Measurements from ENCODE around the gene BTBD7.
"Not testable (repeated sequence)": the region's sequence is repeated elsewhere in the genome, so short reads cannot be mapped to it uniquely, and the experiment has no call there.

Gene BTBD7

DNA sequence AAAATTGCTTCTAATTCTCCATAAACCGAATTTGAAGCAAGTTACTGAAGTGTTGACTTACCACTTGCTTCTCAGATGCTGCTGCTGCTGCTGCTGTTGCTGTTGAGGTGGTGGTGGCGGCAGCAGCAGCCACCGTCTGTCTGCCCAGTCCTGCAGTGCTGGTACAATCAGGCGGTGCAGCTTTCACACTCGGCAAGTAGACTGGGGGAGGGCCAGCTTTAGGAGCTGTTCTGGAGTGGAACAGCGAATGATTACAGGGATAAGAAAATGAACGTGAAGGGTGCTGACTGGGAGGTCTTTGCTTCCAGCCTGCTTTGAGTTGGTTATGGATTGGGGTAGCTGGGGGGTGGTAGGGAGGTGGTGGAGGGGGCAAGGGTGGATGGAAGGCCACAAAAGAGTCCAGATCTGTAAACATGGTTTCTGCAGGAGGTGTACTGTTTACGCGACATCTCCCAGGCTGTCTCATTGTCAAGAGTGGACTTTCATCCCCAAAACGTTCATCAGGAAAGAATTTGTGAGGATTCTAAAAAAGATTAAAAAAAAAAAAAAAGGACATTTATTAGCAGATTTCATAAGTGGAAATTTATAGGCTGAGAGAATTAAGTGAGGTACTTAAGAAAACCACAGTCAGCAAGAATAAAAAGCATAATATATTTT, 86.9 kb downstream of the BTBD7 start:
- no peak for DNase-seq

DNA sequence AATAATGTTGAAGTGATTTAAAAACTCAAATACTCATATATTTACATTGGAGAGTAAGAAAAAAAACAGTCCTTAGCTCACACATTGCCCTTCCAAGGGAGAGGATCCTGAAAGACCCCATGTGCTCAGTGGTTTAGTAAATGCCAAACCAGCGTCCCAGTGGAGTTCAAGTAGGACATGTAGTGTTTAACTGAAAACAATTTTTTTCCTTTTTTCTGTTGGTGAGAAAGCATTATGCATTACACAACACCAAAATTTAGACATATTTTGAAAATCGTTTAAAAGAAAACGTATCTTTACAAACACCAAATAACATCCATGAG, 92.2 kb downstream of the BTBD7 start:
- DNase-seq, result no peak

DNA sequence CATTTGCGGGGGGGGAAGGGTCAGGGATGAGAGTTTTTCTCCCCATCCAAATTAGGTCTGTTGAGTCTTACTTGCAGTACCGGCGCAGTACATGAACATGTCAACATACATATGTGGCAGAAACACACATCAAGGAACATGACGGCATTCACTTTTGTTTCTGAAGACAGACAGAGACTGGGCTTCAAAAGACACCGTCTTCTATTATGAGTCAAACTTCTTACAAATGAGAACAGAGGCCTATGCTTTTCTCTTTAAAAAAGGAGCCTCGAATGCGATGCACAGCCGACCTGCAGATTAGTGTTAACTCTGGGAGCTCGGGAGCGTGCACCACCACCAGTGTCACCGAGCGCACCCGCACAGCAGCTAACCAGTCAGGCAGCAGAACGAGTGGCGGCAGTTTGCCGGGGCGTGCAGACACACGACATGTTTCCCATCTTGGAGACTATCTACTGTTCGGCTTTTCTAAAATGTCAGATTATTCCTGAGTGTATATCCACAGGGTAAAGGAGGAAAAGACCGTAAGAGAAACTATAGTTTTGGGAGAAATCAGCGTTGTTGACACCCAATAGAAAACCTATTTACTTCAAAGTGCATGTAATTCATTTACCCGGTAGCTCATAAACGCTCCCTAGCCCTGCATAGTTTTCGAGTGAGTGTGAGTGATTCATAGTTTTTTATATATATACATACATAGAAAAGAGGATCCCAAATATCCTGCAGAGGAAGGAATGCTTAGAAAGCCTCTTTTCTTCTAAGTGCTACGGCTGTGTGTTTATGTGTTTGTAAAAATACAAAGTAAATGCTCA, 92.8 kb downstream of the BTBD7 start:
- DNase-seq, result no peak

DNA sequence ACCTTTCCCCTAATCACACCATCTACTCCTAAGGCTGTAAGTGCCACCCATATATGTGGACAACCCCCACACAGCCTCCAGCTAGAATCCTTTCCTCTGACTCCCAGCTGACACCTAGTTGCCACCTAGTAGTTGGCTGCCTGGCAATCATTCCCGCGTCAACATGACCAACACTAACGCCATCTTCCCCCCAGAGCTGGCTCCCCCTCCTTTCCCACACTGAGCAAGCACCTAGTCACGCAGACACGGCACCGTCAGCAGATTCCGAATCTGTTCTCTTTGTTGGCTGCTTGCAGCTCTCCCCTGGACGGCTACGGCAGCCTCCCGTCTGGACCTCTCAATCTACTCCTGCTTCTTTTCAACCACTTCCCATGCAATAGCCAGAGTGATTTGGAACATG, 98.0 kb downstream of the BTBD7 start:
- DNase-seq, result no peak

DNA sequence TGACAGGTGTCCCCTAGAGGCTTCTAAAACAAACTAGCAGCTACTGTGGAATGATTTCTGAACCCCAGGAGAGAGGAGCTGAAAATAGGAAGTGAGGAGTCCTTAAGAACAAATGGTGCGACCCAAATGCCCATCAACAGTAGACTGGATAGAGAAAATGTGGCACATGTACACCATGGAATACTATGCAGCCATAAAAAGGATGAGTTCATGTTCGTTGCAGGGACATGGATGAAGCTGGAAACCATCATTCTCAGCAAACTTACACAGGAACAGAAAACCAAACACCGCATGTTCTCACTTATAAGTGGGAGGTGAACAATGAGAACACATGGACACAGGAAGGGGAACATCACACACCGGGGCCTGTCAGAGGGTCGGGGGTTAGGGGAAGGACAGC, 99.8 kb downstream of the BTBD7 start:
- not testable (repeated sequence) for DNase-seq

DNA sequence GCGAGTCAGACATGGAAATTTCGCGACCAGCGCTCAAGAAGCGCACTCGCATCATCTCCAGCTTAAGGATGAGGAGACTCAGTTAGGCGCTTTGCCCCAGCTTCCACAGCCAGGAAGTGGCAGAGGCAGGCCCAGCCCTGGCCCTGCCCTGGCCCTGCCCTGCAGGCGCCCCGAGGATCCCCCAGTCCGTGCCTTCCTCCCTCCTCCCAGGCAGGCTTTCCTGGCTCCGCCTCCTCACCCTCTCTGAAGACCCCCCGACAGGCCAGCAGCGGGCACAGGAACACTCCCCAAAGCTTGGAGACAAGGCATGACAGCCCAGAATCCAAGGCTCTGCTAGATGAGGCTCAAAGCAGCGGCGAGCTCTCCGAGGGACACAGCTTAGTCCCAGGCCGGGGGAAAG, 100.7 kb downstream of the BTBD7 start:
- no peak for DNase-seq

DNA sequence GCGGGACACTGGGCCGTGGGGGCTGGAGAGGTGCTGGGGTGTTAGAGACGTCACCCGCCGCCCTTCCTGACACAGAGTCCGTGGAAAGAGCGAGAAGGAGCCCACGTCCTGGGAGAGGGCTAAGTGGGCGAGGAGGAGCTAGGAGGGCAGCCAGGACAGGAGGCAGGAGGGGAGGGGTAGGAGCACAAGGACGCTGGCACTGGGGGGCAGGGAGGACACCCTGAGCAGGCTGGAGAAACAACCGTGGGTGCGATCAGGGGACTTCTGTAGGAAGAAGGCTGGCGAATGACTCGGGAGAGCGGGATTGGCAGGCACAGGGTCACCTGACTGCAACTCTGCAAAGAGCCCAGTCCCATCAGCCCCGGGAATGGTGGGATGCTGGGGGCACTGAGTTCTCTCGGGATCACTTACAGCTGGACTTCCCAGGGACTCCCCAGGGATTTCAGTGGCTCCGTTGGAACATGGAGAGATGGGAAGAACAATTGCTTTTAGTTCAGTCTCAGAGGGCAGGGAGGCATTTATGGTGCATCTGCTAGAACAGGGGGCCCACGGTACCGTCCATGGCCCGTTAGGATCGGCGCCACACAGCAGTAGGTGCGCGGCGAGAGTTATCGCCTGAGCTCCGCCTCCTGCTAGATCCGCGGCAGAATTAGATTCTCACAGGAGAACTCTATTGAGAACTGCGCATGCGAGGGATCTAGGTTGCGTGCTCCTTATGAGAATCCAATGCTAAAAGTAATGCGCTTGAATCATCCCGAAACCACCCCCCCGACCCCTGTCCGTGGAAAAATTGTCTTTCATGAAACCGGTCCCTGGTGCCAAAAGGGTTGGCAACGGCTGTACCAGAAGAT, 101.5 kb downstream of the BTBD7 start:
- no peak for DNase-seq

DNA sequence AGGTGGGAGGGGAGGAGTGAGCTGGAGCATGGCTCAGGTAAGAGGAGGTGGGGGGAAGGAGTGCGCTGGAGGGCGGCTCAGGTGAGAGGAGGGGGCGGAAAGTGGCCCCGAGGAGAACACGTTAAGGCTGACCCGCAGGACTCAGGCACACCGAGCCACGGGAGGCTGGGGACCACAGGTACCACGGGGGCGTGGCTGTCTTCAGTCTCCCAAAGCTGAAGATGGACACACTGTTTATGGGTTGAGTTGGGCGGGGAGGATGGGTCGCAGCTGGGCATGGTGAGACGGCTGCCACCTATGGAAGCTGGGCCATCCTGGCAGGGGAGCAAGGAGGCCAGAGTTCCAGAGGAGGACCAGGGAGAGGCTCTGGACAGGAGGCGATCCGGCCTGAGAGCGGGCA, 102.3 kb downstream of the BTBD7 start:
- DNase-seq, result no peak

DNA sequence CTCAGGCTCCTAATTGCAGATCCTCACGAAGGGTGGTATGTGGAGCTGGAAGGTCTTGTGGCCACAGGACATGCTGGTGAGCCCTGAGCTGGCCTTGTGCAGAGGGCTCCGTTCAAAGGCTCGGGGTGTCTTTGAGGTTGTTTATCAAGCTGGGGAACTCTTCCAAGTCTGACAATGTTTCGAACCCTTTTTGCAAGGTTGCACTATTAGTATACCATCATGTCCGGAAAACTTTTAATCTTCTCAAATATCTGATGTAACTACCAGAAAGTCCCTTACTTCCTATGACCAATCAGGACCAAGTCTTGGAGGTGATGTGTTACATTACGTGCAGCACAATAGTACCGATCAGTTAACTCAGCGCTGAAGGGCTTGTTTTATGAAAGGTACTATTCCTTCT, 104.3 kb downstream of the BTBD7 start:
- no peak for DNase-seq

DNA sequence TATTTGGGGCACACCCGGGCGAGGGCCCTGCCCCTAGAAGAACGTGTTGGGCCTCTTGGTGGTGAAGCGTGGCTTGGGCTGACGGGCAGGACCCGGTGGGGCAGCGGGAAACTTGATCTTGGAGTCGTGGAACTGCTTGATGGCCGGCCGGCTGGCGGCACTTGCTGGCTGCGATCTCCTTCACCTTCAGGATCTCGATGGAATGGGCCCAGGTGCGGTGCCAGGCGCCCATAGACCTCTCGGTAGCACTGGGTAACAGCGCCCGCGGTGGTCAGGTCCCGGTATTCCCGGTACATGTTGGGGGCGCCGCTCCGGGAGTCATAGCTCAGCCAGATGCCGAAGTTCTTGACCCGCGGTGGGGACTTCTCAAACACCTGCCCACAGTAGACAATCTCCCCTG, 109.3 kb downstream of the BTBD7 start:
- no peak for DNase-seq

DNA sequence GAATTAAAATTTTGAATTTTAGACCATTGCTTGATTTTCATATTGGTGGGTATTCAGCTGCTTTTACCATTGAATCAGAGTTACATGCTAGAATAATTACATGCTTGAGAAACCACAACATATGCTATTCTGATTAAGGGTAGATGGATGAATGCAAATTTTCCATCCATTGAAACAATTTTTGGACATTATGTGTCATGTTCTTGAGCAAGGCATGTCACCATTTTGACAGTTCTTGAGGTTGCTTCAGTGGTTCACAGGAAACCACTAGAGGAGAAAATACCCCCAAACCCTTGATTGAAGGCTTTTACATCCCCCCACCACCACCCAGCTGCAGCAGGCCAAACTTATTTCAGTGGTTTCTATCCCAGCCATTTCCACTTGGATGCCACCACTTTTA, 112.3 kb downstream of the BTBD7 start:
- DNase-seq, result no peak

DNA sequence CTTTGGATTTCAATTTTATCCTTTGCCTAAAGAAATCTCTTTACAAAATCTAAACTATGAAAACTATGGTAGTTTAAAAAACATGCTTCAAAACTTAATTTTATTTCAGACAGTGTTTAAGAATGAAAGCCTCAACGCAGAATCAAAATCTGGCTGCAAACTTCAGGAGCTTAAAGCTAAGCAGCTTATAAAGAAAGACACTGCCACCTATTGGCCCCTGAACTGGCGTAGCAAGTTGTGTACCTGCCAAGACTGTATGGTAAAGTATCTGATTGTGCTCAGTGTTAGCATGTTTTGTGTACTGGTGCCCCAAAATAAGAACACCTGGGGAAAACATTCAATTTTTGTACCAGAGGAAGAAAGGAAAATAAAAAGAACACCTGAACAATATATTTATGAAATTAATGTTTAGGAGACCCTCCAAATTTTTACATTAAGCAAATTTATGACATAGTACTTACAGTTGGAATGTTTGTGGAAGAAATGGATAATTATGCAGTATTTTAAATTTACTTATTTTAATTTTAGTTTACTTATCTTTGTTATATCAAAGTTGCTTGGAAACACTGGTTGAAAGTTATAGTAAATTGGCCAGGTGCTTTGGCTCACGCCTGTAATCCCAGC, 113.6 kb downstream of the BTBD7 start:
- DNase-seq, result no peak

DNA sequence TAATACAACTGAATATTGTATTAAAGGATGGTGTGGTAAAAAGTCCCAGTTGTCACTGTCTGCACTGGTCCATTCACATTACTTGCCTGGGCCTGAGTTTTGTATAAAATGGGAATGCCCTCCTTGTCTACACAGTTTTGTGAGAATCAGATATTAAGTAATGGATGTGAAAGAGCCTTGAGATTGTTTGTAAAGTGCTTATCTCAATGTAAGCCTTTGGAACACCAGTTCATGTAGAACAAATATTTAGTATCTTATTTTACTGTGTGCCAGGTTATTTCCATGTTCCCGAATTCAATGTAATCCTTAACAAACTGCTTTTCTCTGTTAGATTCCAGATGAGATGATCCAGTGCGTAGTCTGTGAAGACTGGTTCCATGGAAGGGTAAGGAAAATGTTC, 118.2 kb downstream of the BTBD7 start:
- DNase-seq, result no peak

DNA sequence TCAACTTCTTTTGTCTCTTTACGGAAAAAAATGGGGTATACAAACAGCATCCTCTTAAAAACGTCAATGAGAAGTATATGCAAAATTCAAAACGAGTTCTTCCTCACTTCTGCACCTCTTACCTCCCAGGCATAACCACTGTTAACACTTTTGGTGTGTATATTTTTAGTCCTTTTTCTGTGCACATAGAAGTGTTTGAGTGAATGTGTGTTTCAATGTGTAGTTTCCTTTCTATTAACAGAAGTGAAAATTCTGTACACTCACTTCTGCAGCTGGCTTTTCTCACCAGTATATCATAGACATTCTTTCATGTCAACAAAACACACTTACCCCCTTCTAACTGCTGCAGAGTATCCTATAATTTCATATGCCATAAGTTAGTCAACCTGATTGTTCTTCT, 120.4 kb downstream of the BTBD7 start:
- DNase-seq, result no peak

DNA sequence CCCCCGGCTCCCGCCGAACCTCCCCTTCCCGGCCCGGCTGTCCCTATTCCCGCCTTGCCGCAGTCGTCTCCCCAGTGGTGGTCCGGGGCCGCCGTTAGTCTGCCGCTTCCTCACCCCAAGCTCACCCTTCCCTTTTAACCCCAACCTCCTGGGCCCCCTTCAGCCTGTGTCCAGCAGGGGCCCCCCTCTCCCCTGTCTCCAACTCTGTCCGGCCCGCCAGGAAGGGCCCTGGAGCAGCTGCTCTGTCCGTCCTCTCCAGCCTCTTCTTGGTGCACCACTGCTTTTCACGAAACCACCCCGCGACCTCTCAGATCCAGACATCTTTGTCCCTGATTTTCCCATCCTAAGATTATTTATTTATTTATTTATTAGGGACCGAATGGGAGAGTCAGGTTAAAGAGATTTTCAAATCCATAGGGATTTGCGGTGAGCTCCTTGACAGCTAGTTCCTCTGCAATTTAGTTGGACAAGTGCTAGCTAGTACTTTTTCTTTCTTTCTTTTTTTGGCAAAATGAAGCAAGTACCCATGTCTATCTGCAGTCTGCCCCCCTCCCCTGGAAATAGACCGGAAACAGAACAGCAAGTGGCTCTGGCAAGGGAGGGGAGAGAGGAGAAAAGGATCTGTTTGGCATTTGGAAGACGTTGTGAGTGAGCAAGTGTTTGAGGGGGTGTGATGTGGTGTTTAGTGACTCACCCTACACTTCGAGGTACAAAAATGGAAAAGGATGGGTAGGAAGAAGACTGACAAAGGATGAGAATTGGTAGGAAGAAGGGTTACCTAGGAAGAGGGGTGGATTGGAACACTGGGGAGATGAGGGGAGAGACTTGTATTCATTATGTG, 125.1 kb downstream of the BTBD7 start:
- DNase-seq, result peak; percentile 83

DNA sequence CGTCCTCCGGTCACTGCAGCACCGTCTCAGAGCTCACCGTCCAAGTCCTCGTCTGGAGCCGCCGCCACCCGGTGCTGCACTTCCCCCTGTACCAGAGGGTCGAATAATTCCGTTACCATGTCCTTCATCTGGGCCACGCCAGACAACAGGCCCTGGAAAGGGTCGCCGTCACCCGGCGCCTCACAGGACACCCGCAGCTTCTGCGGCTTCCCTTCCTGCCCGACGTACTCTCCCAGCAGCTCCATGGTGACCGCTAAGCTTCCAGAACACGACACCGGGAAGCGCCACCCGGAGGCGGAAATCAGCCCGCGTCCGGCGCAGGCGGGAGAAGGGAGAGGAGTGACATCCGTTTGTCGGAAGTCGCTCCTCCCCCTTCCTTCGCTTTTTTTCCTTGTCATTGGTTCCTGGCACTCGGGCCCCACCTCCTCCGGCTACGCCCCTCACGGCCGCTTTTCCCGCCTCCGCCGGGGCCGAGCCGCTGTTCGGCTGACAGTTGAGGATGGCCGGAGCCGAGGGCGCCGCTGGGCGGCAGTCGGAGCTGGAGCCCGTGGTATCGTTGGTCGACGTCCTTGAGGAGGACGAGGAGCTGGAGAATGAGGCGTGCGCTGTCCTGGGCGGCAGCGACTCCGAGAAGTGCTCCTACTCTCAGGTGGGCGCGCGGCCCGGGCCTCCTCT, 125.9 kb downstream of the BTBD7 start, which contains the start of the genes GON7 and UBR7:
Gene GON7, minus strand, starts transcription at position 273 of the 675 bp plus-strand sequence. Its CDS starts 28 bp downstream, at position 245.
Gene UBR7, plus strand, starts transcription at position 464 of the 675 bp plus-strand sequence. Its CDS starts 36 bp downstream, at position 500.
- DNase-seq, result peak; percentile 98

DNA sequence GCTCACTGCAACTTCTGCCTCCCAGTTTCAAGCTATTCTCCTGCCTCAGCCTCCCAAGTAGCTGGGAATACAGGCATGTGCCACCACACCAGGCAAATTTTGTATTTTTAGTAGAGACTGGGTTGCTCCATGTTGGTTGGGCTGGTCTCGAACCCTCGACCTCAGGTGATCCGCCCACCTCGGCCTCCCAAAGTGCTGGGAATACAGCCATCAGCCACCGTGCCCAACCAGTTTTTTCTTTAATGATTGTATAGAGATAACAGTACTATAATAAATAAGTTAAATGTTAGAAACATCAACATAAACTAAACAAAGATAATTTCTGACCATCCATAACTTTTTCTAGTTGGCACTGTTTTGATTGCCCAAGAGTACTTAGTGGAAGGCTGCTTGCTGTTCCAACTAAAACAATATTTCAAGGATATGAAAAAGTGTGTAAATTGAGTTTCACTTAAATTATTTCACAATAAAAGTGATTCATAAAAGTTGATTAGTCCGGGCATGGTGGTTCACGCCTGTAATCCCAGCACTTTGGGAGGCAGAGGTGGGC, 131.6 kb downstream of the BTBD7 start:
- no peak for DNase-seq

DNA sequence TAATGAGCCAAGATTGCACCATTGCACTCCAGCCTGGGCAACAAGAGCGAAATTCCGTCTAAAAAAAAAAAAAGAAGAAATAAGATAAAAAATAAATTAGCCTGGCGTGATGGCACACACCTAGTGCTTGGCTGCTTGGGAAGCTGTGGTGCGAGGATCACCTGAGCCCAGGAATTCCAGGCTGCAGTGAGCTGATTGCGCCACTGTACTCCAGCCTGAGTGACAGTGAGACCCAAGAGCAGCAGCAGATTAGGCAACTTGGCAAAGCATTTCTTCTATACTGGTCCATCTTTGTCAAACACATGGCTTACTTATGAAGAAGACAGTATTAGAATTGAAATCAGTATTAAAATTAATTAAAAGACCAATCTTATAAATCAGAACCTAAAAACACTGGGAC, 132.3 kb downstream of the BTBD7 start:
- no peak for DNase-seq

DNA sequence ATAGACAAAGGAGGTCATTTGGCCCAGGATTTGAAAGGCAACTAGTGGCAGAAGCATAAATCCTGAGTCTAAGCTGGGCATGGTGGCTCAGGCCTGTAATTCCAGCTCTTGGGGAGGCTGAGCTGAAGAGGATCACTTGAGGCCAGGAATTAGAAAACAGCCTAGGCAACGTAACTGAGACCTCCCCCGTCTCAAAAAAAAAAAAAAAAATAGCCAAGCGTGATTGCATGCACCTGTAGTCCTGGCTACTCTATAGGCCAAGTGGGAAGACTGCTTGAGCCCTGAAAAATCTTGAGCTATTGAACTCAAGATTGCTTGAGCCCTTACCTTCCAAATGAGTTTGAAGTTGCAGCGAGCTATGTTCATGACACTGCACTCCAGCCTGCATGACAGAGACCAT, 133.8 kb downstream of the BTBD7 start:
- DNase-seq, result no peak

DNA sequence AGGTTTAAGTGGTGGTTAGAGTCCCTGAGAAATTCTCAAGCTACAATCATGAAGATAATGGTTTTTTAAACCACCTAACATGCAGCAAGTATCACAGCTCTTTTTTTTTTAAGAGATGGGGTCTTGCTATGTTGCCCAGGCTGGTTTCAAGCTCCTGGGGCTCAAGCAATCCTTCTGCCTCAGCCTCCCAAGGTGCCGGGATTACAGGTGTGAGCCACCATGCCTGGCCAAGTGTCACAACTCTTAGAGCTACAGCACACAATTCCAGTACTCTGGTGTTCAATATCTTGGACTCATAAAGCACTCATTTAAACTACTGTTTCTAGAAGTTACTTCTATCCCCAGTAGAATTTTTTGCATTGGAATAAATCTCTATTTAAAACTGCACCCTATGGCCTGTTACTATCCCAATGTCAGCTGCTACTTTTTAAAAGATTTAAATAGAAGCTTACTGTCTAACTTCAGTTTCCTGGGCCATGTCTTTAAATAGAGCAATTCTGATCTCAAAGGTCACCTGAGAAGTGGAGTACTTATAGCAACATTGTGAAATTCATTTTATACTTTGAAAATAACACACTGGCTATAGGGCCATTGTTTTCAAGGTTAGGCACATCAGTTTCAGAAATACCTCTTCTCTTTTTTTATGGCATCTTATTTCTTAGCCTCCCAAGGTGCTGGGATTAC, 137.4 kb downstream of the BTBD7 start:
- no peak for DNase-seq
